Fibroblast of the conjunctiva (primary cell): ENCODE measurements around the gene TBCD.
A peak's percentile ranks its signal among the peaks of the same experiment; 100 is the strongest.

Experiments used
- DNase-seq: peaks from one replicate; pipeline ENCODE4 v3.0.0-alpha.2; 2010; ENCODE audit warnings: low read depth

TBCD gene

GRCh38 chr17:82832411-82832810 lies 80.5 kb downstream of the TBCD start:
- no peak for DNase-seq

GRCh38 chr17:82832881-82833475 lies 81.1 kb downstream of the TBCD start:
- no peak for DNase-seq

DNA sequence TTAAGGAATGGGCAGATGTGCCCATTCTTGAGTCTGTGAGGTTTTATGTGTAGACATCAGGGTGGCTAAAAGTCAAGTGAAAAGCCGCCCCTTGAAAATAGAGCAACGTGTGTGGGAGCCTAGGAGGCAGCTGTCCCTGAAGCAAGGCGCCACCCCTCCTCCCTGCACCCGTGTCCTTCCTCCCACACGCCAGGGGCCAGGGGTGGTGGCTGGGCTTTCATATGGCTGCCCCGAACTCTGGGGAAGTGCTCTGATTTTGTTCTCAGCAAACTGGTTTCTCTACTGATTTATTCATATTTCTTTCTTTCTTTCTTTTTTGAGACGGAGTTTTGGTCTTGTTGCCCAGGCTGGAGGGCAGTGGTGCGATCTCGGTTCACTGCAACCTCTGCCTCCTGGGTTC lies 83.3 kb downstream of the TBCD start:
- DNase-seq, result no peak

DNA sequence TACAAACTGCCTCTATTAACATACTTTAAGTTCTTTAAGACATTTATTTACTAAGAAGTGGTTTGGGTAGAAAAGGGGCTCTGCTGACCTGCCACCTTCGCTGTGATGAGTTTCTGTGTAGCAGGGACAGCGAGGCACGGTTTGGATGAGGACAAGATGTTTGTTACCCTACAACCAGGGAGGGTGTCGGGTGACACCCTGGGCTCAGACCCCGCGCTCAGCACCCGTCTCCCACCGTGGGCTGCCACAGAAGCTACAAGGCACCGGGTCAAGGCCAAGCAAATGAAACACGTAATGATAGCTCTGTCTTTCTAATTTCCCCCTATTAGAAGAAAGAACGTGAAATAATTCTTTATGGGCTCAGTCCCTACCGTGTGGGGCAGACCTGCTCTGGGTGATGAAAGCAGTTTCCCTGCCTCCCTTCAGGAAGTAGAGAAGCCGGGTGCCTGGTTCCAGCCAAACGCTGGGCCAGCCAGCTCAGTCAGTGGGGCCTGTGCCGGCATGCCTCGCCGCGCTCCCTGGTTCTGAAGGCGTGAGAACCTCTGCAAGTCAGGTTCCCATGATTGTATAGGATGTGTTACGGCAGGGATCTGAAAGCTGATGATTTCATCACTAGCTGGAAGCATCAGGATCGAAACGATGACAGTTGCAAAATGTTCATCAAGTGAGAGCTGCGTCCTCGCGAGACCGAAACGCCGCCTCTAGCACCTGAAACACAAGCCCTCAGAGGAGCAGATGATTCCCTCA lies 84.1 kb downstream of the TBCD start:
- no peak for DNase-seq

DNA sequence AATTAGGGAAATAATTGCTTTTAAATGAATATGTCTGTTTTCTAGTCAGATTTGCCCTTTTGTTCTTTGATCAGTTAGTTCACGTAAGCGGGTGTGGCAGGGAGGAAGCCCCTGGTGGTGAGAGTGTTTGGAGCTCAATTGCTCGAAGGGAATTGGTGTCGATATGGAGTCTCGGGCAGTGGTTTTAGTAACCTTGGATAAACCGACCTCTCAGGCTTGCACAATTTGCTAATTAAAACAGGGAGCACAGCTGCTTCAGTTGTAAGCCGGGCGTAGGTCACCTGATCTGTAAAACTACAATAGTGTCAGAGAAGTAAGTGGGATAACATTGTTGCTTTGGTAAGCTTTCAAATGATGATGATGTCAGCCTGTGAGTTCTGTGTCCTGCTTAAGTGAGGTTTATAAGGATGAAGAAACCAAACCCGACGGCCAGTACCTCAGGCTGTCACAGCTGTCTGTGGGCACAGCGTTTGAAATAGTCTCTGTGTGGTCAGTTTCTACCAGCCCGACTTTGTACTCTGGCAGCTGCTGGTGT lies 85.0 kb downstream of the TBCD start:
- peak; percentile 52 for DNase-seq

DNA sequence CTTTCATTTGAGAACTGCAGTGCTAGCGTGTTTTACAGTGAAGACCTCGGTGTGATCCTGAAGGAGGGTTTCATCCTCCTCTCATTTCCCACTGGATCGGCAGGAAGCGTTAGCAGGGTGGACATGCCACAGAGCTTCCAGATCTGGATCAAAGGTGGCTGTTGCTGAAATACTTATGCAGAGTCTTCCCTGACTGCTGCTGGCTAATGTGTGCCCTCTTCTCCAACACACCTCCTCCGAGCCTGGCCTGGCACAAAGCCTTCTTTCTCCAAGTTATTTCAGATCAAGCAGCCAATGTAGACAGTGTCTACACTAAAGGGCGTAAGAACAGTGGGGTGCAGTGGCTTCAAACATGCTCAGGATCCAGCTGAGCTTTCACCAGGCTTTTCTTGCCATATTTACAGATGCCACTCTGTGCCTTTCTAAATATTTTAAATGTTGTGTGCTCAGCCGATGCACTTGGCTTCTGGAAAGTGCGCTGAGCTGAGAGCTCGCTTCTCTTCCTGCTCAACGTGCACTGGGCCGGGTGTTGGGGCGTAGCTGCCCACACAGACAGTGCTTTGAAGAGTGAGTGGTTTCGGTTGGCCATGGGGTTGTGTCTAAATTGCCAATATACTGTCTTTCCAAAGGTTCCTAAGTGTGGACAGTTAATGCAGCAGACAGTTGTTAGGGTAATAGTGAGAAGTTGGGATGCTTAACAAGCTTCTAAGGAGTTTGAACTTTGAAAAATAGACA lies 85.9 kb downstream of the TBCD start:
- no peak for DNase-seq

DNA sequence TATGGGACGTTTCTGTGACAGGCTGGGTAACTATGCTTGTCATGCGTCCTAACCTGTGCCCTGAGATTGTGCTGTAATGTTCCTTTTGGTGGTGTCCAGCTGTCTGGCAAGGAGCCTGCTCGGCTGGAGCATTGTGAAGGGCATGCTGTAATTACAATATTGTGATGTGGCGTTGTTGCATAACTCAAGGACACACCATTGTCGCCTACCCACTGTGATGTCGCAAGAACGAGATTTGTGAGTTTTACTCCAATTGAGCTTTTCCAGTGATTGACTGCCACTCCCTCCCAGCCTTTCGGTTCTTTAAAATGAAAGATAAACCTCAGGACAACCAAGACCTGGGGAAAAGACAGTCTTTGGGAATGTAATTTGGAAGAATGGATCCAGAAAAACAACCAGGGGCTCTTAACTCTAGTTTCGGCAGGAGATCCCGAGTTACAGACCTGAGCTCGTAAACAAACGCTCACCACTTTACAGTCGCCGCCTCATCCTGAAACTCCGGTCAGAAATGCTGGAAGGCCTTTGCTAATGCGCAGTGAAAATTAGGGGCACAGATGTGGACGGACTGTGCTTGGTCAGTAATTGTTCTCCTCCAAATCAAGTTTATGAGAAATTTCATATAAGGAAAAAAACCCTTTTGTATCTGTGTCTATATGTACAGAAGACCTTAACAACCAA lies 86.7 kb downstream of the TBCD start:
- no peak for DNase-seq

DNA sequence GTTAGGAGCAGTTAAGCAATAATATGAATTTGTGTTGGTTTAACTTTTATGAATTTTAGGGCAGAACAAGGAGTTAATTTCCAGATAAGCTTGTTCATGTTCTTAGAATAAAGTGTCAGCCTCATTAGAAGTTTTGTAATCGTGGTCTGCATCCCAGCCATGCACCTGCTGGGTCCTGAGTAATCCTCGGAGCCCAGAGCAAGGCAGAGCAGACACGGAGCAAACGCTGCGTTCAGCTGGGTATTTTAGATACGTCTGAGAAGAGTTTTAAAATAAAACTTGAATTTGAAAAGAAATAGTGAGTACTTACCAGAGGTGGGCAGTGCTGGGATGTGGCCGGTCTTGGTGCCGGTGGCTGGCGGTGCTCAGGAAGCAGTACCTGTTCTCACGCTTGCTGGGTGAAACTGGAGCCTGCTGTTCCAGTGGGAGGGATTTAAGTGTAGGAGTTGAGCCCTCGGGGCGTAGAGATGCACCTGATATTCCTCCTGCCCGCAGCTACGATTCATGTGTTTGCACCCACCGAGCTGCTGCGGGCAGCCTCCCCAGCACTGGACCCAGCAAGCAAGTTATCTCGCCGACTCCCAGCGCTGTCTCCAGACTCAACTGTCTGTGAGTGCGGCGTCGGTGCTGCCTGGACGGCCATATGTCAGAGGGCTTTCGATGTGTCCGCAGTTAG lies 87.9 kb downstream of the TBCD start, which contains the start of gene ZNF750:
Gene ZNF750 (minus strand): TSS at position 406 of the 676 bp plus-strand sequence. CDS start 7,568 bp downstream, outside the sequence.
- no peak for DNase-seq

DNA sequence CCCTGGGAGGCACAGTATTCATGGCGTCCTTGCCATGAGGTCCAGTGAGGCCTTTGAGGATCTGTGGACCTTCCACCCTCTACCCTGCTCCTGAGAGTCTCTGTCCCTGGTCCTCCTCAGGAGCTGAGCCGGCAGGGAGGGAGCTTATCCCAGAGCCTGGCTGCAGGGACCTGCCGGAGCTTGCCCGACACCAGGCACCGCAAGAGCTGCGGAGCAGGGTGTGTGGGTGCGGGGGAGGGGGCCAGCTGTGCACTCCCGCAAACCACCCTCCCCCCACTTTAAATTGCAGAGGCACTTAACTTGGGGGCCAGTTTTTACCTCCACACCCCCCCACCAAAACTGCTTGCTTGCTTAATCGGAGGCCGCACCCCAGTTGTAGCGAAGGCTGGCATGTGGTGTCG lies 88.6 kb downstream of the TBCD start:
- no peak for DNase-seq

- DNase-seq, result no peak
Measured at GRCh38 chr17:82841921-82842596, 90.2 kb downstream of the TBCD start.

- no peak for DNase-seq
Measured at GRCh38 chr17:82843904-82844680, 92.2 kb downstream of the TBCD start.

- no peak for DNase-seq
Measured at GRCh38 chr17:82844796-82845162, 92.9 kb downstream of the TBCD start.

GRCh38 chr17:82845163-82845807 lies 93.4 kb downstream of the TBCD start:
- DNase-seq, result no peak

- DNase-seq, result no peak
Measured at GRCh38 chr17:82846061-82846691, 94.3 kb downstream of the TBCD start.

DNA sequence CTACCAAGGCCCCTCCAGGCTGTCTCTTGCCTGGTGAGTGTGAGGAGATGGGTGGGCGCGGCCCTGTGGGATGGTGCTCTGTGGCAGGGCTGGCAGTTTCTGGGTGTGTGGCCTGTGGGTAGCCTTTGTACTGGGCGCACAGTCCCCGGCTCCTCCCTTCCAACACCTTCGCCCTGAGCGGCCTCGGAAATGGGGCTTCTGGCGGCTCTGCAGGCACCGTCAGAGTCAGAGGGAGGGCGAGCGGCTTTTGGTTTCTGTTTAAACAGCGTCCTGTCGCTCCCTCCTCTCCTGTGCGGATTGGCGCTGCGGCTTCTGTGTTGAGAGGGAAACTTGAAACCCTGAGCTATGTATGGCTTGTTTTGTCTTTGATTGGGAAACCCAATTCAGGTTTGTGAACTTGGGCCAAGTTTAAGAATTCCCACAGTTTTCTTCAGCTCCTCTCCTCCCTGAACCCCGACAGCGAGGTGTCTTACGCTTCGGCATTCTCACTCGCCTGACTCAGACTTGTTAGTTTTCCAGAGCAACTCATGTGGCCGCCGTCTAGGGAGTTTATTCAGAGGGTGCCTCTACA lies 96.2 kb downstream of the TBCD start:
- peak; percentile 53 for DNase-seq

- DNase-seq, result no peak
Measured at GRCh38 chr17:82849076-82849945, 97.4 kb downstream of the TBCD start.

DNA sequence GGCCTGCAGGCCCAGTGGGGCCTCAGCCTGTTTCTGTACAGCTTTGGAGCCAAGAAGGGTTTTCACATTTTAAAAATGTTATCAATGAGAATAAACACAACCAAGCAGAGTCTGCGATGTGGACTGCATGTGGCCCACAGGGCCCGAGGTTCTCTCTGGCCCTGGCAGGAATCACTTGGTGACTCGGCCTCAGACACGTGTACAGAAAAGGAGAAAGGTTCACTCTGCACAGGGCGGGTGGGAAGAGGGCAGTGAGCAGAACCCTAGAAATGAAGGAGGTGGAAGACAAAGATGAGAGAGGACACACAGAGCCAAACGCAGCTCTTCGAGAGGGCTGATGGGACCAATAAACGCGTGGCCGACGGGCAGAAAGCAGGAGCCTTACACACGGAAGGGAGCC lies 99.5 kb downstream of the TBCD start:
- DNase-seq, result no peak

GRCh38 chr17:82854226-82854625 lies 102.4 kb downstream of the TBCD start:
- no peak for DNase-seq
